HG02973 (cell line): ENCODE measurements around the gene GJB2.

ENCODE experiments used
- ATAC-seq: cut with Tn5 transposase; IDR thresholded peaks from one replicate; pipeline ENCODE4 v1.9.1; 2021; ENCODE audit warnings: moderate library complexity; ENCODE audit not compliant: unreplicated experiment

GJB2 gene

DNA sequence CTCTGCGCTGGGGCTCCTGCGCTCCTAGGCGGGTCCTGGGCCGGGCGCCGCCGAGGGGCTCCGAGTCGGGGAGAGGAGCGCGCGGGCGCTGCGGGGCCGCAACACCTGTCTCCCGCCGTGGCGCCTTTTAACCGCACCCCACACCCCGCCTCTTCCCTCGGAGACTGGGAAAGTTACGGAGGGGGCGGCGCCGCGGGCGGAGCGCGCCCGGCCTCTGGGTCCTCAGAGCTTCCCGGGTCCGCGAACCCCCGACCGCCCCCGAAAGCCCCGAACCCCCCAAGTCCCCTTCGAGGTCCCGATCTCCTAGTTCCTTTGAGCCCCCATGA lies at the start of gene GJB2:
Gene GJB2, minus strand, starts transcription at position 103 of the 326 bp plus-strand sequence. CDS start 3,357 bp downstream, outside the sequence.
- no peak for ATAC-seq

DNA sequence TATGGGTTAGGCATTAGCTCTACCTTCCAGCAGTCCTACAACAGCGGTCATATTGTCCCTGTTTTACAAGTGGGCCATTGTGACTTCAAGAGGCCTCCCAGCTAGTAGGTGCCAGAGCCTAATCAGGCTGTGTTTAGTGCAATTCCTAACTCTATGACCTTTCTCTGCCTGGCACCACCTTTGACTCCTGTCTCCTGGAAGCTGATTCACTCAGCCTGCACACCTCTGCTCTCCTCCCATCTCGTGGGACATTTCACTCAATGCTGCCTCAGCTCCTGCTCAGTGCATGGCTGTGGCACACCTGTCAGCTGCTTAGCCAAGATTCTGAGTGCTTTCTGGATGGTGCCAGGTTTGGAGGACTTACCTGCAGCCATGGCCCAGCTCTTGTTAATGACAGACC lies 48.9 kb upstream of the GJB2 start:
- no peak for ATAC-seq

DNA sequence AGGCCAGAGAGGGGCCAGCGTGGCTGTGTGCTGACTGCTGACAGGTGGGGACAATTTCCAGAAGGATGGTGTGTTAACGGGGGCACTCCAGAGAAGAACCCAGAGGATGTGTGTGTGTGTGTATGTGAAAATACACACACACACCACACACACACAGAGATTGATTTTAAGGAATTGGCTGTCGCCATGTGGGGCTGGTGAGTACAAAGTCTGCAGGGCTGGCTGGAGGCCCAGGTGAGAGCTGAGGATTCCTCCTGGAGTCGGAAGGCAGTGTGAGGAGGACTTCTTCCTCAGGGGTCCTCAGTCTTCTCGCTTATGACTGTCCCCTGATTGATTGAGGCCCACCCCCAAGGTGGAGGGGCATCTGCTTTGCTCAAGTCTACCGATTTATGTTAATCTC lies 47.0 kb upstream of the GJB2 start:
- ATAC-seq, result no peak

DNA sequence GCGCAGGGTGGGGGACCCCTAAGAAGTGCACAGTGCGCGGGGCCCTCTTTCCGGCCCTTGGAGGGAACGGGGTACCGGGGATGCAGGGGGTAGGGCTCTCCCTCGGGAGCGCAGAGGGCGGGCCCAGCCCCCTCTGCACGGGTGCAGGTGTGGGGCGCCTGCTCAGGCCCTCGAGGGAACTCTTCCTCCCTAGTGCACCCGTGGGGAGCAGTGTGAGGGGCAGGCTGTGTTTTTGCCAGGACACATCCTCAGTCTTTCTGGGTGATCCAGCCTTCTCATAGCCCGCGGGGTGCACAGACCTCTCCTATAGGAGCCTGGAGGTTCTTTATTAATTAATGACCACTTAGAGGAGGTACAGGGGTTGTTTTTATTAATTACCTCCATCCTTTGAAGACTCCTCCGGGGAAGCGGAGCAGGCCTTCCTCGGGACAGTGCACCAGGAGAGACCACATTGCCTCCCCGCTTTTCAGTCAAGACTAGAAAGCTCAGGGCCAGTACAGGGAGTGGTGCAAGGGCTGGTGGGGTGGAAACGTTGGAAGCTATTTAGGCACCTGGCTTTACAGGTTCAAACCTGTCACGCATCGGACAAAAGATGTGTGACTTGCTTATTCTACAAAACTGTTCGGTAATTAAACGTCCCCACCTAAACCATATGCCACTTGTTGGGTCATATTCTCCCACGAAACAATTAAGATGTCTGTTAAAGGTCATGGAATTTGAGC lies 40.0 kb upstream of the GJB2 start:
- no peak for ATAC-seq

DNA sequence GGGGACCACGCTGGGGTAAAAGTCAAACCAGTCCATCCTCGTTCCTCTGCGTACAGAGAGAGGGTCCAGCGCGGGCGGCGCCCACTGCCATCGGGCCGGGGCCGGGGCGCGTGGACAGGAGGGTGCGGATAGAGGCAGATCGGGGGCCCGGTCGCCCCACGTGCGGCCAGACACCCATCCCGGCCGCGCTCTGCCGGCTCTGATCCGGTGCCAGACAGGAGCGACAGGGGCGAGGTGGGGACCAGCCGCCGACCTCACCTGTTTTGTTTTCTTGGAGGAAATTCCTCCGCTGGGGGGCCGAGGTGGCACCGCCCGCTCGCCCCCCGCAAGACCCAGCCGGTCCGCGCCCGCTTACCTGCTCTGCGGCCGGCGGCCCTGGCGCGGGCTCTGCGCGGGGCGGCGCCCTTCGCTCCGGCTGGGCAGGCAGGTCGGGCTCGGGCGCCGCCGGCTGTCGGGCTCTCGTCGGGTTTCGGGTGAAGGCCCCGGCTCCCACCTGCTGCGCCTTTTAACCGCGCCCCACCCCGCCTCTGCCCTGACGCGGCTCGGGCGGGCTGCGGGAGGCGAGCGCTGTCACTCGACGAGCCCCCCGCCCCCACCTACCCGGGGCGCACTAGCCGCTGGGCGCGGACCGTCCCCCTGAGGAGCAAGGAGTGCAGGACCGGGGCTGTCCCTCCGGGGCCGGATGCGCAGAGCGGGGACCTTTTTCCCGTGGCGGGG lies 39.3 kb upstream of the GJB2 start, which contains the start of gene GJB6:
Gene GJB6, minus strand, starts transcription at position 481 of the 717 bp plus-strand sequence. CDS start 8,839 bp downstream, outside the sequence.
- ATAC-seq, result no peak

DNA sequence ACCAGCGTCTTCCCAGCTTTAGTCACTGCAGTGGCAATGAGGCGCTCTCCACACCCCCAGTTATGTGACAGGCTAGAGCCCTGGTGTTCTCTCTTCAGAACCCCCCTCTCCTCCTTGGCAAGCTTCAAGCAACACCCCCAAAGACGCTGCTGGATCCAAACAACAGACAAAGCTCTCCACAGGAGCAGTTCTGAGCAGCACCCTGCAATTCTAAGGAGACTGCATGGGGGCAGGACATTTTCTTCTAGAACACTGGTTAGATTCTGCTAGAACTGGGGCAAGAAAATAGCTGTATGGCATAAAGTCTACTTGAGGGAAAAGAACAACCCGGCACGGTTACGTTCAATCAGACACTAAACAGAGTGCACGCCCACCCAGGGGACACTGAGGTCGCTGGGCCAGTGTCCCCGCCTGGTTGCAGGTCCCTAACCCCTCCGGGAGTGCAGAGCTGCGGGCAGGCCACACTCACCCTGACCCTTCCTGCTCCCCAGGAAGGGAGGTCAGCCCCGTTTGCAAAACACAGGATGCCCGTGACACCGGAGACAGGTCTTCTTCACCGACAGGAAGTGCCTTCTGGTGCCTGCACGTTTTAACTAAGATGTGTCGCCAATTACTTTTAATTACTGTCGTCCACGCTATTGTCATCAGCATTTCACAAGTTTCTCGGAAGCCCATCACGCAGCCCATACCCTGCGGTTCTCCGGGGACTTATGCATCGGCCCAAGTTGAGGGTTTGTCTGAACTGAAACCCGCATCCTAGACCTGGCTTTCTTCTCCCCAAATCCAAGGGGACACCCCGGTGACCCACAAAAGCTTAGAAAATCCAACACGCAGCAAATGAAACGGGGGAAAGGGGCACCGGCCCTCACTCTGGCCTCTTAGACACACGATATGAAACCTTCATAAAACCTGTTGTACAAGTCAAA lies 38.4 kb upstream of the GJB2 start:
- ATAC-seq, result no peak

DNA sequence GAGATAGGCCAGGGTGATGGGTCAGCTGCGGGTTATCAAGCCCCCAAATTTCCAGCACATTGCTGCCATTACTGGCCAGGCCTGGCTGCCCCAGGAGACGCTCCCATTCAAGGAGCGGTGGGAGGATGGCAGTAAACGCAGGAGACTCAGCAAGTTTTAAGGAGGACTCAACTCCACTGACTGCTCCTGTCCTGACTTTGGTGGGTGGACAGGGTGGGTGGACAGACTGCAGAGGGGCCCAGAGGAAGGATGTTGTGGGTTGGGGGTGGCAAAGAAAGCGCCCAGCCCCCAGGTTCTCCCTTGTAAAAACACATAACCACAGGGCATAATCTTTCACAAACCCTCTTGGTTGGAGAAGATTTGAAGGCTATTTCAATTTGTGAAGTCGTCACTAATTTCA lies 35.0 kb upstream of the GJB2 start:
- ATAC-seq, result no peak

DNA sequence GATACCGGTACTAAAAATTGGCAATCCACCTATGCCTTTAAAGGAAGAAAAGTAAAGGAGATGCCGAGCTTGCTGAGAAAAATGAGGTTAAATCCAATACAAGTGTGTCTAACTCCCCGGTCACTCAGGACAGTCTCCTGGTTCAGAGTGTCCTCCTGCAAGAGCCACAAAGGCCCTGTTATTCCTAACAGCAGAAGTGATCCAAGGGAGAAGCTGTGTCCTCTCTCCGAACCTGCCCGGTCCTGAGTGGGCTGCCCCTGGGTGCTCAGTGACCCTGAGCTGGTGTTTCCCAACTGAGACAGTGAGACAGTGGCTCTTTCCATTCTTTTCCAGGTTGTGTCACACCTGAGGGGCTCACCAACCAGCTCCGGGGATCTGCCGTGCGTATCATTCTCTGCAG lies 34.5 kb upstream of the GJB2 start:
- ATAC-seq, result no peak

DNA sequence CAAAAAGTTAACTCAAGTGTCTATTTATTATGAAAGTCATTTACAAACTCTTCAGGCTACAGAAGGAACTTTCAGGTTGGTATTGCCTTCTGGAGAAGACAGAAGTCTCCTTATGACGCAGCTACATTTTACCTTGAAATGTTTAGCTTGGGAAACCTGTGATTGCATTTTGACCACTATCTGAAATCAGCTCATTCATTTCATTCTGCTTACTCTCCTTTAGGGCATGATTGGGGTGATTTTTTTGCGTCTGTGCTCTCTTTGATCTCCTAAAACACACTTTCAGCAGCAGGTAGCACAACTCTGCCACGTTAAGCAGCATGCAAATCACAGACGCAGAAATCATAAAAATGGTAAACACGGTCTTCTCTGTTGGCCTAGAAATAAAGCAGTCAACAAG lies 29.8 kb upstream of the GJB2 start:
- no peak for ATAC-seq

DNA sequence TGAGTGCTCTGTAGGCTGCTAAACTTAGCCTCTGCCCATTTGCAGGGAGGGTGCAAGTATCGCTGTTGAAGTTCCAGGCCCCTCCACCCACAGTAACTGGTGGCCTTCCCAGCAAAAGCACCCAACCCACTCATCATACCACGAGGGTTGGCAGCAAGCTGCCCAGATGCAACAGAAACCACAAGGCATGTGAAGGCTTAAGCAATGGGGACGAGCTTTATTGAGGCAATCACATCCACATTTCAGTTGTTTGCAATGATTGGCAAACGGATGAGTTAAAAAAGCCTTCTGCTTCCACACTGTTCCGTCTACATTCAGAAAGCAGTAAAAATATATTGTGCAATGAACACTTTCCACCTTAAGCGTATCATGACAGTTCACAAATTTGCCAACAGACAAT lies 29.0 kb upstream of the GJB2 start:
- no peak for ATAC-seq

DNA sequence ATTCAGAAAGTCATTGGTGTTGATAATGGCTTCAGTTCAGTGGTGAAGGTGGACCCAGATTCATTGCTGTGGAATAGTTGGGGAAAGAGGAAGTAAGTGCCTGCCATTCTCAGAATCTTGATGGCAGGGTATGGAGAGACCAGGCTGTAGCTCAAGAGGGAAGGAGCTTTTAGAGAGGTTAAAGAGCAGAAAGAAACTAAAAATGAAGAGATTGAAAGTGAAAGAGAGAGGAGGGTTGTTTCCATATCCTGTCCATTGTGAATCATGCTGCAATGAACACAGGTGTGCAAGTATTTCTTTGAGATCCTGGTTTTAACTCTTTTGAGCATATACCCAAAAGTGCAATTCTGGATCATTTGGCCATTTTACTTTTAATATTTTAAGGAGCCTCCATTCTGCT lies 26.8 kb upstream of the GJB2 start:
- ATAC-seq, result peak; percentile 94

DNA sequence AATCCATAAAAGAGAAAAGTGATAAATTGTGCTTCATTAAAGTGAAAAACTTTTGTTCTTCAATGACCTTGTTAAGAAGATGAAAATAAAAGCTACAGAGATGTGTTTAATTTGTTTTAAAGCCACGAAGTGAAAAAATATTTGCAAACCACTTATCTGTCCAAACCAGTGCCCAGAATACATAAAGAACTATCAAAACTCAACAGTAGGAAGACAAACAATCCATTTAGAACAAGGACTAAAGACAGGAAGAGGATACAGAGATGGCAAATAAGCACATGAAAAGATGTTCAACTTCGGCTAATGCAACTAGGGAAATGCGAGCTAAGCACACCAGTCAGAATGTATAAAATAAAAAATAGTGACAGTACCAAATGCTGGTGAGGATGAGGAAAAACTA lies 24.4 kb upstream of the GJB2 start:
- ATAC-seq, result no peak

DNA sequence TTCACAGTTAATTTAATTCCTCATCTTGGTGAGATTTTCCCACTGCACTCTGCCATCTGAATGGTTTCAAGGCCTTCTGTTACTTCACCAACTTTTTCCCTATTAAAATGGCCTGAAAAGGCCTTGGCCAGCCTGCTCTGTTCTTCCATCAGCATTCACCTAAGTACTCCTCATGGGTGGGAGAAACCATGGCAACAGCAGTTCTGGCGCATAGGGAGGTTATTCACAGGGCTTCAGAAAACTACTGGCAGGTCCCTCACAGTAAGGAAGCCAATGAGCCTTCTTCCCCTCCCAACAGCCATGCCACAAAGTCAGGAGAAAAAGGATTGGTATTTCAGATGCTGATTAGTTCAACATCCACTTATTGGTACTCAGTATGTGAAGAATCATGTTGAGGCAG lies 17.2 kb upstream of the GJB2 start:
- ATAC-seq, result no peak

DNA sequence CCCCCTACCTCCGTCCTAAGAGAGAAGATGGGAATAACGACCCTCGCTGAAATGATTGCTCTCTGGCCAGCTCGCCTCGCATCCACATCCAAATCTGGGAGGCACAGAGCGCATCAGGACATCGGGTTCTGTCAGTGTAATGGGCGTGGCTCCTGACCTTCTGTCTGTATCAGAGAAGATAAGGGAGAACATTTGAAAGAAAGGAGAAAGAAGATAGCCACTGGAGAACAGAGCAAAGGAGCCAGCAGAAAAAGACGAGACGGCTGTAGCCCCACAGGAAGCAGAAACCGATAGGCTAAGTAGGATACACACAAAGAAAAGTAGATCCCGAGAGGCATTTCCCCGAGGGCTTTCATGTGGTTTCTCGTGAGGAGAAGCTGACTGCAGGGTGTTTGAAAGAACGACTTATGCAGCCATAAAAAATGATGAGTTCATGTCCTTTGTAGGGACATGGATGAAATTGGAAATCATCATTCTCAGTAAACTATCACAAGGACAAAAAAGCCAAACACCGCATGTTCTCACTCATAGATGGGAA lies 14.0 kb upstream of the GJB2 start:
- no peak for ATAC-seq

DNA sequence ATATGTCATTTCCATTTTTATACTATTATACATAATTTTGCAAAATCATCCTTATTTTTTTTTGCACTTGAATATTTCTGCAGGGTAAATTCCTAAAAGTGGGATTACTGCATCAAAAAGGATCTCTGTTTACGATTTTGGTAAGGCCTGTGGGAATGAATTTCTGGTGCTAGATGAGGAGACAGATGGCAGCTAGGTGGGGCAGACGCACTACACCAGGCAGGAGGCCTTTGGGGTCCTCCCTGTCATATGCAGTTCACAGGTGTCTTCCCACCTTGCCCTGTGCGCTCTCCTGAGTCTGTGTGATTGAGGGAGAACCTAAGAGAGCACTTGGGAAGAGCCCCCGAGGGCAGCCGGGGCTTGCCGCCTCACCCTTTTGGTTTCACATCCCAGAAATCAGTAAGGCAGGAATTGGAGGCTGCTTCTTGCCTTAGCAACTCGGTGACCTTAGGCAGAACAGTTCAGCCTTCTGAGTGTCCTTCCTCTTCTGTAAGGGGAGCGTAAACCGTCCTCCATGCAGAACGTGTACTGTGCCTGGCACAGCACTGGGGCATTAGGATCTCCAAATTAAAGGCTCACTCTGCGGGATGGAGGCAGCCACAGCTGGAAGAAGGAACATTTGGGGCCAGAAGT lies 13.4 kb upstream of the GJB2 start:
- no peak for ATAC-seq

DNA sequence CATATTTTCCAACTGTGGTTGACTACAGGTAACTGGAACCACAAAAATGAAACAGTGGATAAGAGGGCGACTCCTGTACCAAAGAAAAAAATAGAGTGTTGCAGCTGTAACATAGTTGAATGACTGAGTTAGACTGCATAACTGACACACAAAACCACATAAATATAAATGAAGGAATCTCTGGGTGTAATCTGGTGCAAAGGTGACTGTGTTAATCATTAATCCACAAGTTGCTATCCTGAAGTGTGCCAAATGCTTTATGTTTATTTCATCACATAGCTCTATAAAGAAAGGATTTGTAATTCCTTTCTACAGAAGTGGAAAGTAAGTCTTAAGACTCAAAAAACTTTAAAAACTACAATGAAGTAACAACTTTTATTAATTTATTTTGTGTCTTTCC lies 6.0 kb upstream of the GJB2 start:
- ATAC-seq, result no peak

DNA sequence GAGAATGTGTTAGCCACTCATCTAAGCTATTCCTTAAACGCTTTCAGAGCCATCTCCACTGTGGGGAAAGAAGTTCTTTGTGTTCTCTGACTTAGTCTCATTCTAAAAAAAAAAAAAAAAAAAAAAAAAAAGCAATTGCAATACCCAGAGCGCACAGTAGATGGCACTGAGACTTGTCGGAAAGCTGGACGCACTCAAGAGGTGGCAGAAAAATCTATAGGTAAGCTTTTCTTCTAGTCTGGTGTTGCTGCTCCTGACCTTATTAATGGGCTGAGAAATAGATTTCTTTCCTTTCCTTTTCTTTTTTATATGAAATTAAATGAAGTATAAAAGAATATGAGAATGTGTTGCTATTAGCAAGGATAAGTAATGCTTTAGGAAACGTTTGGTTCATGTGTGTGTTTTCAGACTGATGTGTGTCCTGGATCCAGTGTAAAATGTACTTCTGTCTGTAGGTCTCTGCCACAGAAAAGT lies 4.7 kb upstream of the GJB2 start:
- ATAC-seq, result no peak

DNA sequence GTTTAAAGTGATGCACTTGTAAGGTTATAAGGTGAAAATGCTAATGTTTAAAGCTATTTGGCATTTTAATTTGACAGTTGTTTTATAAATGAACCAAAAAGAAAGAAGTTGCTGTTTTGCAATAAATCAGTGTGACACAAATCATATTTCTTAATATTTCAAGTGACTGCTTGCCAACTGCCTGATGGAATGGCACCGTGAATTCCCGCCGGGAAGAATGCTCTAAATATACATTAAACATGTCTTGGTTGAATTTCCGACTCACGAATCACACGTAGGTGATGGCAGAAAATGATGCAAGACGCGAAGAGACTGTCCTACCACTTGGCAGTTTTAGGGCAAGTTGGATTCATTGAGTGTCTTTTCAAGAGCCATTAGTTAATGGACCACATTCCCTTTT lies 3.1 kb upstream of the GJB2 start:
- ATAC-seq, result no peak

DNA sequence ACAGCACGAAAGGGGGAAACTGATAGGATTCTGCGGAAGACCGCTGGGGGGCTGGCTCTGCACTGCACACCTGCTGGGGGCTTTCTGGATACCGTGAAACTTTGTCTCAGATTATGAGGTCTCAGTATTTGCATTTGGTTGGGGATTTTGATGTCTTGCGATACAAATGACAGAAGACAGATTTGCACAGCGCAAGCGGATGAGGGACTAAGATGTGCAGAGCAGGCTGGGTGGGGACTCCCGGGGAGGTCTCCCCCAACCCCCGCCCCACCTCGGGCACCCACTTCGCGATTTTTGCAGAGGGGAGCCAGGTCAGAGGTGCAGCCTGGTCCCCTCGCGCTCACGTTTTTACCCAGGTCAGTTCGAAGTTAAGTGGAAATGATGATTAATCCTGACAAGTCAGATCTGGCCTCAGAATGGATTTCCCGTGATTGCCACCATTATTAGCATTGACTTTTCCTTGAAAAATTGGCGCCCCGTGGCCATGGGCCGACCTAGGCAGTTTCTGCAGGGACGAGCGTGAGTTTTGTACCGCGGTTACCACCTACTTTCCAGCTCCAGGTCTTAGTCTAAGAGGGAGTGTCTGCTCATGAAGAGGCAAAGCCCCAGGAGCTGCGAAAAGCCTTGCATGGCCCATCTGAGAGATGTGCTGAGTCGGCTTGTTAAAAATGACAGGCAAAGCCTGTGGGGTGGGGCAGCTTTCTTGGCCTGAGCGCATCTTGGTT lies 1.3 kb upstream of the GJB2 start:
- ATAC-seq, result peak; percentile 40
